Loucy (cell line): ENCODE data around the gene C19orf67.

Experiments used
- H2AFZ ChIP-seq: fragments of 200-600 bp; sonication (generic); 2 replicates; pipeline ENCODE4 v1.6.0; 2016; ENCODE audit warnings: antibody characterized with exemption, mild to moderate bottlenecking, low read length, moderate library complexity
- H3F3A ChIP-seq: fragments of 200-600 bp; 2 replicates; pipeline ENCODE4 v1.6.0; 2016; ENCODE audit warnings: antibody characterized with exemption, low read depth, mild to moderate bottlenecking
- H3K27me3 ChIP-seq: fragments of 200-600 bp; sonication (generic); 2 replicates; pipeline ENCODE4 v1.6.1; 2014; ENCODE audit warnings: low read length, mild to moderate bottlenecking; ENCODE audit not compliant: insufficient read depth, poor library complexity, severe bottlenecking
- H3K36me3 ChIP-seq: fragments of 200-600 bp; sonication (generic); 2 replicates; pipeline ENCODE4 v1.6.1; 2016; ENCODE audit warnings: low read length; ENCODE audit not compliant: insufficient read depth
- H3K4me1 ChIP-seq: fragments of 200-600 bp; sonication (generic); 2 replicates; pipeline ENCODE4 v1.5.1; 2014; ENCODE audit warnings: low read length, mild to moderate bottlenecking; ENCODE audit not compliant: insufficient read depth, poor library complexity, severe bottlenecking
- H3K4me2 ChIP-seq: fragments of 200-600 bp; sonication (generic); 2 replicates; pipeline ENCODE4 v1.6.0; 2014; ENCODE audit warnings: antibody characterized with exemption, low read length, low read depth, mild to moderate bottlenecking; ENCODE audit not compliant: poor library complexity, severe bottlenecking
- H3K4me3 ChIP-seq: fragments of 200-600 bp; sonication (generic); 2 replicates; pipeline ENCODE4 v1.5.1; 2014; ENCODE audit warnings: low read length, mild to moderate bottlenecking, mixed read lengths; ENCODE audit not compliant: poor library complexity, severe bottlenecking
- H3K79me2 ChIP-seq: fragments of 200-600 bp; sonication (generic); 2 replicates; pipeline ENCODE4 v1.6.1; 2014; ENCODE audit warnings: low read length; ENCODE audit not compliant: insufficient read depth
- H3K9ac ChIP-seq: fragments of 200-600 bp; sonication (generic); 2 replicates; pipeline ENCODE4 v1.6.0; 2014; ENCODE audit warnings: mild to moderate bottlenecking, low read depth, low read length, moderate library complexity; ENCODE audit not compliant: poor library complexity, severe bottlenecking
- H3K9me2 ChIP-seq: fragments of 200-600 bp; sonication (generic); replicated peaks from 2 replicates; pipeline ENCODE4 v1.6.1; 2016; ENCODE audit warnings: low read depth, low read length, mixed read lengths
- H3K9me3 ChIP-seq: fragments of 200-600 bp; sonication (generic); 2 replicates; pipeline ENCODE4 v1.6.1; 2014; ENCODE audit warnings: mild to moderate bottlenecking, antibody characterized with exemption, low read length, low read depth; ENCODE audit not compliant: insufficient read depth
- H4K20me1 ChIP-seq: fragments of 200-600 bp; sonication (generic); 2 replicates; pipeline ENCODE4 v1.6.0; 2014; ENCODE audit warnings: antibody characterized with exemption, low read length, mild to moderate bottlenecking; ENCODE audit not compliant: insufficient read depth, poor library complexity, severe bottlenecking
- CTCF ChIP-seq: fragments of 200-600 bp; sonication (generic); conservative IDR thresholded peaks from 2 replicates; pipeline ENCODE4 v1.5.1; 2014; ENCODE audit warnings: mild to moderate bottlenecking, antibody characterized with exemption, low read length
- EZH2phosphoT487 ChIP-seq: fragments of 200-600 bp; IDR thresholded peaks from 2 replicates; pipeline ENCODE4 v1.6.1; 2018; ENCODE audit warnings: antibody characterized with exemption, mild to moderate bottlenecking, moderate library complexity, borderline replicate concordance

C19orf67 gene

DNA sequence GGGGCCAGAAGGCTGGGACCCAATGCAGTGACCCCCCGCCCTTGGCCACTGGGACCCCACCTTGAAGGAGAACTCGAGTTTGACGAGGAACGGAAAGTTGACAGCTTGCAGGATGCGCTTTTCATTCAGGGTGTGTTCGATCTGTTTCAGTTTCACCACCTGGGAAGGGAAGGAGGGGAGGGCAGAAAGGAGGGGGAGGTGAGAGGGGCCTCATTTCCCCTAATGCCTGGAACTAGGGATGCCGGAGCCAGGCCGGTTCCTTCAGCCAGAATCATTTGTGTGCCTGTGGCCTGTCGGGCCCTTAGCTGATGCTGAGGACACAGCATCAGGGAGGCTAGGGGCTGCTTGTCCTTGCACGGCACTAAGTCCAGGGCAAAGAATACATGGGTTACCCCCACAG, 17.2 kb upstream of the C19orf67 start:
- Histone ChIP-seq H3K27me3 (no peaks in the 10 kb centered on the region), H3K4me2 (no peak overlapping the region), H3K79me2 (no peaks in the 10 kb centered on the region), H3K9me2 (no peaks in the 10 kb centered on the region), H3K9ac (no peak overlapping the region), H2AFZ (no peak overlapping the region), H3K36me3 (no peaks in the 10 kb centered on the region; the same call in 1 of the 2 replicates), H3K9me3 (no peaks in the 10 kb centered on the region), H3F3A (no peaks in the 10 kb centered on the region), H4K20me1 (no peaks in the 10 kb centered on the region), H3K4me1 (no peaks in the 10 kb centered on the region), H3K4me3 (no peak overlapping the region)
- no peak for TF ChIP-seq CTCF
- no peak for TF ChIP-seq EZH2phosphoT487

GRCh38 chr19:14102102-14102696, 16.6 kb upstream of the C19orf67 start:
- Histone ChIP-seq H3K9me3 (no peaks in the 10 kb centered on the region), H3K9ac (no peak overlapping the region), H3K36me3 (no peaks in the 10 kb centered on the region; the same call in 1 of the 2 replicates), H3K9me2 (no peaks in the 10 kb centered on the region), H3K79me2 (no peaks in the 10 kb centered on the region), H4K20me1 (no peaks in the 10 kb centered on the region), H3K27me3 (no peaks in the 10 kb centered on the region), H3F3A (no peaks in the 10 kb centered on the region), H3K4me3 (no peak overlapping the region), H2AFZ (no peak overlapping the region), H3K4me1 (no peaks in the 10 kb centered on the region), H3K4me2 (no peak overlapping the region)
- no peak for TF ChIP-seq EZH2phosphoT487
- TF ChIP-seq CTCF: no peak

- H3K9me3 ChIP-seq: no peaks in the 10 kb centered on the region
- no peaks in the 10 kb centered on the region for H3K9me2 ChIP-seq
- TF ChIP-seq CTCF (no peak), EZH2phosphoT487 (no peak)
- H3K79me2 ChIP-seq: no peaks in the 10 kb centered on the region
- no peak overlapping the region for H3K4me3 ChIP-seq
- H3K4me2 ChIP-seq: no peak overlapping the region
- no peaks in the 10 kb centered on the region for H3F3A ChIP-seq
- H2AFZ ChIP-seq: no peak overlapping the region
- no peaks in the 10 kb centered on the region for H4K20me1 ChIP-seq
- no peaks in the 10 kb centered on the region for H3K27me3 ChIP-seq
- no peak overlapping the region for H3K9ac ChIP-seq
- no peaks in the 10 kb centered on the region for H3K4me1 ChIP-seq
- H3K36me3 ChIP-seq: no peaks in the 10 kb centered on the region; the same call in 1 of the 2 replicates
Measured at GRCh38 chr19:14101003-14101545, 15.5 kb upstream of the C19orf67 start.
